Muscle of leg (tissue), 11 donors: ENCODE data around the gene VAMP4. TPM values are rescaled to one million over a fixed set of nuclear protein-coding genes. Genes with fewer than 3 reads are reported as not detected.
"Not testable (repeated sequence)": the region's sequence is repeated elsewhere in the genome, so short reads cannot be mapped to it uniquely, and the experiment has no call there.

ENCODE experiments used
- DNase-seq: peaks from one replicate; pipeline ENCODE4 v3.0.0; 2013
- H3K27ac ChIP-seq: one replicate; pipeline ENCODE4 v1.5.1; 2013; ENCODE audit warnings: mild to moderate bottlenecking, low read length, control low read depth
- H3K27me3 ChIP-seq: one replicate; pipeline ENCODE4 v1.6.1; 2013; ENCODE audit warnings: low read length; ENCODE audit not compliant: control insufficient read depth, insufficient read depth
- H3K36me3 ChIP-seq: one replicate; pipeline ENCODE4 v1.6.1; 2013; ENCODE audit warnings: low read length; ENCODE audit not compliant: control insufficient read depth, insufficient read depth
- H3K4me1 ChIP-seq: one replicate; pipeline ENCODE4 v1.6.1; 2013; ENCODE audit warnings: low read length; ENCODE audit not compliant: control insufficient read depth, insufficient read depth
- H3K4me3 ChIP-seq: one replicate; pipeline ENCODE4 v1.5.1; 2013; ENCODE audit warnings: low read length, control low read depth
- H3K9me3 ChIP-seq: replicated peaks from 2 replicates; pipeline ENCODE4 v1.6.1; 2013; ENCODE audit warnings: low read depth, low read length; ENCODE audit not compliant: control insufficient read depth
- WGBS: methylation state at CpG from one replicate; pipeline ENCODE4 v1.1.5; 2013; ENCODE audit warnings: missing lambda C conversion rate; ENCODE audit not compliant: insufficient coverage; 5-methylcytosine and 5-hydroxymethylcytosine counted together
- polyA plus RNA-seq, 8 donors: library from polyadenylated mRNA; unstranded; fragments of 120-200 nt; gene quantifications; one replicate each; pipeline versions ENCODE4 v1.2.1 to v1.2.3, GENCODE V29; 2013; ENCODE audit warnings: inconsistent platforms in 1 of 8, low replicate concordance in 1 of 8; ENCODE audit not compliant: insufficient read length in 8 of 8, insufficient read depth in 1 of 8
- total RNA-seq: library from RNA; stranded (reverse); fragments of 120-200 nt; gene quantifications from one replicate; pipeline ENCODE4 v1.2.4, GENCODE V29; 2013

VAMP4 gene
- total and polyA plus RNA-seq, 9 donors: 5.5 to 11.7 (median 8.1) TPM

- H3K27me3 ChIP-seq: no peaks in the 10 kb centered on the region
- H3K4me3 ChIP-seq: no peak overlapping the region
- WGBS: no CpG with 5 or more reads among the region's 1 CpG
- no peak for DNase-seq
- H3K36me3 ChIP-seq: peaks cover 2% of the 10 kb centered on the region
- H3K4me1 ChIP-seq: peaks cover 3% of the 10 kb centered on the region
- H3K27ac ChIP-seq: no peak overlapping the region
- H3K9me3 ChIP-seq: no peaks in the 10 kb centered on the region
These were observed 29.5 kb downstream of the VAMP4 start for GRCh38 chr1:171712341-171712740.

GRCh38 chr1:171711643-171712042, 30.2 kb downstream of the VAMP4 start:
- peaks cover 2% of the 10 kb centered on the region for H3K36me3 ChIP-seq
- DNase-seq: no peak
- no peak overlapping the region for H3K4me3 ChIP-seq
- peaks cover 3% of the 10 kb centered on the region for H3K4me1 ChIP-seq
- no peaks in the 10 kb centered on the region for H3K9me3 ChIP-seq
- no peak overlapping the region for H3K27ac ChIP-seq
- no peaks in the 10 kb centered on the region for H3K27me3 ChIP-seq
- WGBS: no CpG with 5 or more reads among the region's 4 CpGs

GRCh38 chr1:171707583-171707982, 34.3 kb downstream of the VAMP4 start:
- Histone ChIP-seq H3K27me3 (no peaks in the 10 kb centered on the region), H3K27ac (no peak overlapping the region), H3K36me3 (peaks cover 5% of the 10 kb centered on the region), H3K4me1 (no peaks in the 10 kb centered on the region), H3K9me3 (no peaks in the 10 kb centered on the region), H3K4me3 (no peak overlapping the region)
- DNase-seq: no peak
- no CpG with 5 or more reads among the region's 3 CpGs for WGBS

GRCh38 chr1:171702598-171702997, 39.3 kb downstream of the VAMP4 start:
- Histone ChIP-seq H3K27ac (no peak overlapping the region), H3K4me3 (no peak overlapping the region), H3K27me3 (no peaks in the 10 kb centered on the region), H3K36me3 (peaks cover 3% of the 10 kb centered on the region), H3K4me1 (no peaks in the 10 kb centered on the region), H3K9me3 (no peaks in the 10 kb centered on the region)
- no peak for DNase-seq

GRCh38 chr1:171699531-171699930, 42.3 kb downstream of the VAMP4 start:
- Histone ChIP-seq H3K4me3 (no peak overlapping the region), H3K9me3 (peaks cover 2% of the 10 kb centered on the region), H3K4me1 (no peaks in the 10 kb centered on the region), H3K27ac (no peak overlapping the region), H3K36me3 (no peaks in the 10 kb centered on the region), H3K27me3 (no peaks in the 10 kb centered on the region)
- DNase-seq: no peak
- WGBS: 100% methylated on average over 1 of the region's 2 CpGs

- not testable (repeated sequence) for H3K27me3 ChIP-seq, H3K36me3 ChIP-seq, H3K9me3 ChIP-seq, H3K4me3 ChIP-seq, H3K4me1 ChIP-seq, DNase-seq, H3K27ac ChIP-seq
- 96% methylated on average over 4 of the region's 14 CpGs for WGBS
These were observed 46.1 kb downstream of the VAMP4 start for GRCh38 chr1:171695772-171696171.

GRCh38 chr1:171693541-171693940, 48.3 kb downstream of the VAMP4 start:
- H3K27ac ChIP-seq, H3K4me3 ChIP-seq, H3K9me3 ChIP-seq, DNase-seq, H3K4me1 ChIP-seq, H3K36me3 ChIP-seq, H3K27me3 ChIP-seq: not testable (repeated sequence)
- no CpG with 5 or more reads among the region's 23 CpGs for WGBS

- Histone ChIP-seq H3K36me3 (no peaks in the 10 kb centered on the region), H3K27ac (no peak overlapping the region), H3K9me3 (no peaks in the 10 kb centered on the region), H3K4me3 (no peak overlapping the region), H3K4me1 (no peaks in the 10 kb centered on the region), H3K27me3 (no peaks in the 10 kb centered on the region)
- DNase-seq: no peak
- 84% methylated on average over 6 of the region's 8 CpGs for WGBS
These were observed 58.0 kb downstream of the VAMP4 start for GRCh38 chr1:171683870-171684269.

GRCh38 chr1:171680339-171680738, 61.5 kb downstream of the VAMP4 start:
- DNase-seq: no peak
- H3K4me3 ChIP-seq: no peak overlapping the region

GRCh38 chr1:171676823-171677222, 65.0 kb downstream of the VAMP4 start:
- H3K27ac ChIP-seq: no peak overlapping the region
- no peaks in the 10 kb centered on the region for H3K36me3 ChIP-seq
- no peaks in the 10 kb centered on the region for H3K4me1 ChIP-seq
- WGBS: no CpG with 5 or more reads among the region's 2 CpGs
- no peaks in the 10 kb centered on the region for H3K27me3 ChIP-seq
- DNase-seq: no peak
- H3K4me3 ChIP-seq: no peak overlapping the region
- H3K9me3 ChIP-seq: no peaks in the 10 kb centered on the region

More at GRCh38 chr1:171680339-171680738, 61.5 kb downstream of the VAMP4 start:
- no peaks in the 10 kb centered on the region for H3K4me1 ChIP-seq
- H3K27ac ChIP-seq: no peak overlapping the region
- WGBS: 100% methylated on average over 1 of the region's 3 CpGs
- no peaks in the 10 kb centered on the region for H3K9me3 ChIP-seq
- H3K36me3 ChIP-seq: no peaks in the 10 kb centered on the region
- no peaks in the 10 kb centered on the region for H3K27me3 ChIP-seq
